H1 (cell line): ENCODE measurements around the gene TXNDC2. TPM values are rescaled to one million over a fixed set of nuclear protein-coding genes. Genes with fewer than 3 reads are reported as not detected.

Source experiments
- CTCF ChIA-PET: fragments of 300-600 bp; sonication (Branson Sonifier 250); formaldehyde crosslinking; loops from one replicate; lab custom pipeline; 2021; ENCODE audit not compliant: partially characterized antibody; lab: Charles Lee
- POLR2A ChIA-PET: fragments of 300-600 bp; sonication (Branson Sonifier 250); formaldehyde crosslinking; loops from one replicate; lab custom pipeline; 2021; ENCODE audit warnings: inconsistent platforms; ENCODE audit not compliant: partially characterized antibody; lab: Charles Lee
- DNase-seq, 2 experiments: peaks; one replicate each; pipeline versions ENCODE4 v3.0.0 to v3.0.0-alpha.2; 2010 to 2022; ENCODE audit warnings: low spot score in 2 of 2, low read depth in 1 of 2, mixed read lengths in 1 of 2
- FAIRE-seq: peaks from 2 replicates; lab custom pipeline; 2011; peaks lifted over from hg19 to GRCh38; lab: Jason Lieb, UNC
- H2AFZ ChIP-seq: 2 replicates; pipeline ENCODE4 v1.8.1; 2012; ENCODE audit warnings: low read length, inconsistent platforms
- H2AK5ac ChIP-seq: 2 replicates; pipeline ENCODE4 v1.6.1; 2013; ENCODE audit warnings: low read depth, low read length
- H2BK120ac ChIP-seq: replicated peaks from 2 replicates; pipeline ENCODE3; 2013; ENCODE audit warnings: low read depth, low read length, inconsistent platforms
- H2BK12ac ChIP-seq: 2 replicates; pipeline ENCODE4 v1.6.1; 2013; ENCODE audit warnings: low read depth, low read length
- H2BK15ac ChIP-seq: 2 replicates; pipeline ENCODE4 v1.6.1; 2013; ENCODE audit warnings: low read length
- H2BK20ac ChIP-seq: 2 replicates; pipeline ENCODE4 v1.6.1; 2013; ENCODE audit warnings: low read length
- H2BK5ac ChIP-seq: 2 replicates; pipeline ENCODE4 v1.6.1; 2013; ENCODE audit warnings: low read depth, low read length
- H3K14ac ChIP-seq: 2 replicates; pipeline ENCODE4 v1.6.1; 2013; ENCODE audit warnings: inconsistent platforms; ENCODE audit not compliant: insufficient read length
- H3K18ac ChIP-seq: 2 replicates; pipeline ENCODE4 v1.6.1; 2013; ENCODE audit warnings: low read length; ENCODE audit errors: extremely low read depth
- H3K23ac ChIP-seq: 2 replicates; pipeline ENCODE4 v1.6.1; 2013; ENCODE audit warnings: inconsistent platforms; ENCODE audit not compliant: insufficient read length
- H3K23me2 ChIP-seq: 2 replicates; pipeline ENCODE4 v1.6.1; 2013; ENCODE audit warnings: low read depth, low read length
- H3K27ac ChIP-seq: 2 replicates; pipeline ENCODE4 v1.6.1; 2011; ENCODE audit warnings: low read depth, low read length, inconsistent platforms
- H3K27me3 ChIP-seq, 4 experiments: replicated peaks in 1 of 4; 1 replicate in 1 of 4; 2 replicates in 3 of 4; pipeline versions ENCODE4 v1.6.1 to v1.8.1; 2011 to 2013; ENCODE audit warnings: low read length in 3 of 4, mild to moderate bottlenecking in 3 of 4, inconsistent platforms in 2 of 4, mixed read lengths in 2 of 4, moderate library complexity in 1 of 4; ENCODE audit not compliant: control insufficient read depth in 3 of 4, insufficient read depth in 3 of 4; ENCODE audit errors: extremely low read depth in 1 of 4
- H3K36me3 ChIP-seq, 4 experiments: 2 replicates each; pipeline versions ENCODE4 v1.6.1 to v1.8.1; 2011 to 2013; ENCODE audit warnings: mild to moderate bottlenecking in 4 of 4, low read length in 3 of 4, moderate library complexity in 2 of 4, control low read depth in 1 of 4, inconsistent platforms in 1 of 4; ENCODE audit not compliant: insufficient read depth in 4 of 4, control insufficient read depth in 2 of 4
- H3K4ac ChIP-seq: replicated peaks from 2 replicates; pipeline ENCODE3; 2013; ENCODE audit warnings: low read length, low read depth, mixed read lengths, inconsistent platforms; ENCODE audit not compliant: insufficient read length
- H3K4me1 ChIP-seq, 4 experiments: replicated peaks in 1 of 4; 1 replicate in 1 of 4; 2 replicates in 3 of 4; pipeline versions ENCODE4 v1.6.1 to v1.8.1; 2011 to 2013; ENCODE audit warnings: low read length in 3 of 4, inconsistent platforms in 2 of 4, mixed read lengths in 1 of 4; ENCODE audit not compliant: insufficient read depth in 4 of 4, control insufficient read depth in 3 of 4
- H3K4me2 ChIP-seq, 2 experiments: 2 replicates each; pipeline versions ENCODE4 v1.6.1 to v1.8.1; 2011 to 2013; ENCODE audit warnings: low read depth in 2 of 2, low read length in 2 of 2, control low read depth in 1 of 2, inconsistent platforms in 1 of 2, mild to moderate bottlenecking in 1 of 2; ENCODE audit not compliant: insufficient read depth in 1 of 2
- H3K4me3 ChIP-seq, 4 experiments: fragments of 200-600, 300-600 bp in 1 of 4; sonication (generic), shearing (Covaris generic), sonication (Bioruptor Twin) in 1 of 4; 2 replicates each; pipeline versions ENCODE4 v1.5.1 to v1.8.1; 2011 to 2016; ENCODE audit warnings: low read length in 4 of 4, low read depth in 3 of 4, control low read depth in 2 of 4, inconsistent platforms in 2 of 4, mild to moderate bottlenecking in 2 of 4, mixed read lengths in 1 of 4, moderate library complexity in 1 of 4; ENCODE audit not compliant: insufficient read depth in 2 of 4; ENCODE audit errors: extremely low read depth in 1 of 4
- H3K56ac ChIP-seq: replicated peaks from 2 replicates; pipeline ENCODE3; 2013; ENCODE audit warnings: low read depth, mild to moderate bottlenecking, mixed read lengths, low read length, inconsistent platforms; ENCODE audit not compliant: insufficient read length
- H3K79me1 ChIP-seq: 2 replicates; pipeline ENCODE4 v1.6.1; 2013; ENCODE audit warnings: low read depth, low read length, control low read depth
- H3K79me2 ChIP-seq, 2 experiments: 2 replicates each; pipeline versions ENCODE4 v1.6.1 to v1.8.1; 2012 to 2013; ENCODE audit warnings: low read length in 2 of 2, mild to moderate bottlenecking in 2 of 2, inconsistent platforms in 1 of 2; ENCODE audit not compliant: insufficient read depth in 2 of 2, control insufficient read depth in 1 of 2
- H3K9ac ChIP-seq, 4 experiments: replicated peaks in 1 of 4; 1 replicate in 1 of 4; 2 replicates in 3 of 4; pipeline versions ENCODE4 v1.6.1 to v1.8.1; 2011 to 2013; ENCODE audit warnings: low read depth in 3 of 4, low read length in 3 of 4, control low read depth in 2 of 4, mild to moderate bottlenecking in 2 of 4, moderate library complexity in 2 of 4, inconsistent platforms in 1 of 4; ENCODE audit errors: extremely low read depth in 1 of 4
- H3K9me3 ChIP-seq, 2 experiments: 2 replicates each; pipeline versions ENCODE4 v1.6.1 to v1.8.1; 2012 to 2013; ENCODE audit warnings: mild to moderate bottlenecking in 2 of 2, moderate library complexity in 2 of 2, control low read depth in 1 of 2, inconsistent platforms in 1 of 2, low read depth in 1 of 2, low read length in 1 of 2, mixed read lengths in 1 of 2; ENCODE audit not compliant: insufficient read depth in 2 of 2
- H4K20me1 ChIP-seq, 2 experiments: replicated peaks in 1 of 2; 2 replicates each; pipeline versions ENCODE3 to v1.8.1; 2011 to 2013; ENCODE audit warnings: inconsistent platforms in 2 of 2, low read length in 2 of 2, mild to moderate bottlenecking in 1 of 2; ENCODE audit not compliant: insufficient read depth in 2 of 2, control insufficient read depth in 1 of 2
- H4K5ac ChIP-seq: 2 replicates; pipeline ENCODE4 v1.6.1; 2013; ENCODE audit warnings: low read length, low read depth, mixed read lengths, inconsistent platforms; ENCODE audit not compliant: insufficient read length
- H4K8ac ChIP-seq: 2 replicates; pipeline ENCODE4 v1.8.0; 2013; ENCODE audit warnings: mild to moderate bottlenecking, moderate library complexity, low read length, inconsistent platforms; ENCODE audit not compliant: insufficient read depth; ENCODE audit errors: extremely low read depth
- H4K91ac ChIP-seq: replicated peaks from 2 replicates; pipeline ENCODE3; 2013; ENCODE audit warnings: low read length, mixed read lengths, inconsistent platforms; ENCODE audit not compliant: insufficient read length
- CBX5 ChIP-seq: fragments of 300-800, 300-1000 bp; sonication (generic); IDR thresholded peaks from 2 replicates; pipeline ENCODE4 v1.7.1; 2016; ENCODE audit warnings: antibody characterized with exemption, low read length, low read depth
- CBX8 ChIP-seq: fragments of 300-800, 300-1000 bp; sonication (generic); IDR thresholded peaks from 2 replicates; pipeline ENCODE4 v1.7.1; 2016; ENCODE audit warnings: low read depth, low read length, borderline replicate concordance
- EP300 ChIP-seq, 2 experiments: IDR thresholded peaks; 1 replicate in 1 of 2; 2 replicates in 1 of 2; pipeline ENCODE4 v1.6.1; 2011 to 2012; ENCODE audit warnings: low read depth in 2 of 2, low read length in 2 of 2, mild to moderate bottlenecking in 2 of 2, borderline replicate concordance in 1 of 2, inconsistent platforms in 1 of 2, moderate library complexity in 1 of 2
- HDAC2 ChIP-seq, 2 experiments: fragments of 300-600 bp in 1 of 2; sonication (generic) in 1 of 2; IDR thresholded peaks; 2 replicates each; pipeline ENCODE4 v1.6.1; 2011 to 2012; ENCODE audit warnings: low read depth in 2 of 2, low read length in 2 of 2, mild to moderate bottlenecking in 2 of 2, moderate library complexity in 2 of 2, borderline replicate concordance in 1 of 2, inconsistent platforms in 1 of 2
- HDAC6 ChIP-seq: IDR thresholded peaks from one replicate; pipeline ENCODE4 v1.7.1; 2012; ENCODE audit warnings: low read depth, mild to moderate bottlenecking, inconsistent platforms, low read length, moderate library complexity
- KDM5A ChIP-seq: fragments of 200-600 bp; IDR thresholded peaks from 2 replicates; pipeline ENCODE4 v1.7.1; 2012; ENCODE audit warnings: mild to moderate bottlenecking, low read length, inconsistent platforms, mixed read lengths
- NANOG ChIP-seq: IDR thresholded peaks from 2 replicates; pipeline ENCODE4 v1.6.1; 2011; ENCODE audit warnings: low read length, low read depth, mild to moderate bottlenecking, inconsistent platforms; ENCODE audit not compliant: insufficient read depth, poor library complexity, severe bottlenecking
- PHF8 ChIP-seq: fragments of 200-600 bp; sonication (generic); conservative IDR thresholded peaks from 2 replicates; pipeline ENCODE4 v1.7.1; 2012; ENCODE audit warnings: low read depth, mild to moderate bottlenecking, inconsistent platforms, low read length, moderate library complexity
- SIRT6 ChIP-seq: IDR thresholded peaks from one replicate; pipeline ENCODE4 v1.7.1; 2012; ENCODE audit warnings: low read length, inconsistent platforms
- USF2 ChIP-seq: IDR thresholded peaks from 2 replicates; pipeline ENCODE4 v1.6.1; 2011; ENCODE audit warnings: low read length, improper control_type of control experiment
- YY1 ChIP-seq: IDR thresholded peaks from 2 replicates; pipeline ENCODE4 v1.6.1; 2011; ENCODE audit warnings: low read depth, mild to moderate bottlenecking, low read length
- WGBS, 2 experiments: shearing (Covaris generic) in 1 of 2; methylation state at CpG; one replicate each; pipeline versions ENCODE4 v1.1.6 to v1.1.7; 2013 to 2015; ENCODE audit warnings: low lambda C conversion rate in 2 of 2, mixed read lengths in 2 of 2, inconsistent platforms in 1 of 2, low coverage in 1 of 2, missing lambda C conversion rate in 1 of 2; ENCODE audit not compliant: insufficient replicate concordance in 2 of 2, insufficient coverage in 1 of 2, insufficient read length in 1 of 2; ENCODE audit errors: extremely low coverage in 1 of 2, missing lambda C conversion rate in 1 of 2; 5-methylcytosine and 5-hydroxymethylcytosine counted together
- polyA plus RNA-seq, 7 experiments: library from polyadenylated mRNA; depleted of rRNA in 3 of 7; stranded (reverse) in 5 of 7; unstranded in 2 of 7; fragments of >200 nt in 5 of 7; fragments of 200-250 nt in 2 of 7; gene quantifications; 1 replicate in 5 of 7; 2 replicates in 1 of 7; 4 replicates in 1 of 7; pipeline versions ENCODE4 v1.2.1 to v1.2.3, GENCODE V29; 2011 to 2013; ENCODE audit warnings: missing spikeins in 2 of 7, mixed read lengths in 2 of 7
- total RNA-seq: library from RNA; stranded (reverse); fragmentation: NEBNext Ultra II Directional; extraction: Animal tissue kit (Norgen Biotek cat#: 25700); gene quantifications from 2 replicates; pipeline ENCODE4 v1.2.1, GENCODE V29; 2021

The TXNDC2 gene
- total and polyA plus RNA-seq, 2 of the 8 experiments (the other 6 are each of a cell fraction or from before 2014, with no cell fraction given), result 0.09 TPM; not detected in 1

- no peaks in the 10 kb centered on the region for H3K79me1 ChIP-seq
- H3K4ac ChIP-seq, result no peak overlapping the region
- H3K79me2 ChIP-seq, result no peaks in the 10 kb centered on the region
- no peak overlapping the region for H3K9ac ChIP-seq
- H3K23ac ChIP-seq, result no peak overlapping the region
- H4K5ac ChIP-seq, result no peak overlapping the region
- H3K4me1 ChIP-seq, result peaks cover 0 to 14% (median 7%) of the 10 kb centered on the region in 4 experiments; a peak in 4 of 7 replicates
- 95% methylated on average over 2 of the region's 3 CpGs; no CpG with 5 or more reads in 1 of the 2 experiments for WGBS, 2 experiments
- DNase-seq (no peak), FAIRE-seq (no peak)
- no peak overlapping the region for H2BK12ac ChIP-seq
- CTCF ChIA-PET, result no interaction called here
- no peak overlapping the region for H2BK5ac ChIP-seq
- H2AK5ac ChIP-seq, result no peak overlapping the region
- no peak overlapping the region for H3K4me3 ChIP-seq
- POLR2A ChIA-PET, result no interaction called here
- no peaks in the 10 kb centered on the region for H4K20me1 ChIP-seq
- no peaks in the 10 kb centered on the region; the same call in 1 of the 2 replicates for H3K23me2 ChIP-seq
- no peak overlapping the region for H2BK15ac ChIP-seq
- no peak overlapping the region for H3K18ac ChIP-seq
- no peak overlapping the region for H2BK120ac ChIP-seq
- no peak overlapping the region for H2AFZ ChIP-seq
- no peak overlapping the region for H3K56ac ChIP-seq
- H3K27ac ChIP-seq, result no peak overlapping the region
- H4K8ac ChIP-seq, result no peak overlapping the region
- H2BK20ac ChIP-seq, result no peak overlapping the region
- H3K4me2 ChIP-seq, result no peak overlapping the region
- H4K91ac ChIP-seq, result no peak overlapping the region
- H3K36me3 ChIP-seq, result no peaks in the 10 kb centered on the region; a peak in 1 of 8 replicates
- peaks cover 12 to 17% of the 10 kb centered on the region in 2 experiments; a peak in 3 of 4 replicates for H3K9me3 ChIP-seq
- H3K14ac ChIP-seq, result no peak overlapping the region
- peaks cover 0 to 2% (median 0%) of the 10 kb centered on the region in 4 experiments; a peak in 1 of 7 replicates for H3K27me3 ChIP-seq
- TF ChIP-seq USF2, result no peak
- TF ChIP-seq YY1, result no peak
- TF ChIP-seq CBX8, result no peak
- TF ChIP-seq HDAC2 (IDR thresholded peaks at IDR 0.05; ENCODE audit: borderline replicate concordance in 1 of 2, low read depth in 2 of 2, low read length in 2 of 2), result no peak
- TF ChIP-seq SIRT6, result no peak
- no peak for TF ChIP-seq NANOG
- no peak for TF ChIP-seq PHF8
- TF ChIP-seq KDM5A, result no peak
- no peak for TF ChIP-seq HDAC6
- TF ChIP-seq CBX5, result no peak
- no peak for TF ChIP-seq EP300 (IDR thresholded peaks at IDR 0.05; ENCODE audit: borderline replicate concordance in 1 of 2, low read depth in 2 of 2, low read length in 2 of 2)
Measured at GRCh38 chr18:9866627-9867026, 19.1 kb upstream of the TXNDC2 start.
